IMR-90 (cell line): Measurements from ENCODE around the gene MAEL. TPM values are rescaled to one million over a fixed set of nuclear protein-coding genes. Genes with fewer than 3 reads are reported as not detected.

ENCODE experiments used
- ATAC-seq: fragments of 200-7000 bp; cut with Tn5 transposase; 2 replicates; pipeline ENCODE4 v1.9.1; 2020; ENCODE audit warnings: low read depth, mild to moderate bottlenecking, moderate library complexity
- BruUV-seq: library from RNA; stranded (reverse); fragments of 400-500 nt; replicated peaks from 2 replicates; lab custom pipeline; 2021; lab: Mats Ljungman, UMichigan
- CTCF ChIA-PET: fragments of 300-600 bp; formaldehyde crosslinking; extraction: SDS; loops from one replicate; lab custom pipeline; 2021; ENCODE audit warnings: antibody characterized with exemption; lab: Yijun Ruan, JAX
- POLR2A ChIA-PET: fragments of 300-600 bp; sonication (Branson Sonifier 250); formaldehyde crosslinking; loops from one replicate; lab custom pipeline; 2022; ENCODE audit warnings: antibody characterized with exemption; ENCODE audit not compliant: unreplicated experiment; lab: Charles Lee
- DNase-seq: peaks from one replicate; pipeline ENCODE4 v3.0.0; 2013
- H2AFZ ChIP-seq: replicated peaks from 2 replicates; pipeline ENCODE3; 2013; ENCODE audit warnings: low read length, mild to moderate bottlenecking; ENCODE audit not compliant: poor library complexity
- H2AK5ac ChIP-seq: 2 replicates; pipeline ENCODE4 v1.6.1; 2013; ENCODE audit warnings: low read depth, low read length, inconsistent platforms
- H2AK9ac ChIP-seq: replicated peaks from 2 replicates; pipeline ENCODE3; 2013; ENCODE audit warnings: mild to moderate bottlenecking, low read depth, low read length, moderate library complexity; ENCODE audit not compliant: poor library complexity
- H2BK120ac ChIP-seq: 2 replicates; pipeline ENCODE4 v1.6.1; 2013; ENCODE audit warnings: low read depth, low read length, inconsistent platforms
- H2BK15ac ChIP-seq: 3 replicates; pipeline ENCODE4 v1.6.1; 2013; ENCODE audit warnings: low read depth, low read length, inconsistent platforms
- H2BK20ac ChIP-seq: 2 replicates; pipeline ENCODE4 v1.6.1; 2013; ENCODE audit warnings: low read depth, mild to moderate bottlenecking, inconsistent platforms, low read length, moderate library complexity
- H2BK5ac ChIP-seq: 2 replicates; pipeline ENCODE4 v1.6.1; 2013; ENCODE audit warnings: mild to moderate bottlenecking, low read depth, low read length, inconsistent platforms; ENCODE audit not compliant: poor library complexity, severe bottlenecking
- H3K14ac ChIP-seq: replicated peaks from 2 replicates; pipeline ENCODE4 v1.6.1; 2013; ENCODE audit warnings: low read depth, low read length, inconsistent platforms
- H3K18ac ChIP-seq: 2 replicates; pipeline ENCODE4 v1.6.1; 2013; ENCODE audit warnings: low read depth, low read length, control low read depth
- H3K23ac ChIP-seq: 2 replicates; pipeline ENCODE4 v1.6.1; 2013; ENCODE audit warnings: low read depth, low read length, inconsistent platforms
- H3K27ac ChIP-seq: 2 replicates; pipeline ENCODE4 v1.5.1; 2013; ENCODE audit warnings: mild to moderate bottlenecking, control low read depth, low read length; ENCODE audit not compliant: insufficient read depth
- H3K27me3 ChIP-seq: 2 replicates; pipeline ENCODE4 v1.6.1; 2013; ENCODE audit warnings: low read length; ENCODE audit not compliant: control insufficient read depth, insufficient read depth
- H3K36me3 ChIP-seq: 2 replicates; pipeline ENCODE4 v1.6.1; 2013; ENCODE audit warnings: low read length, mixed read lengths; ENCODE audit not compliant: control insufficient read depth, insufficient read depth
- H3K4ac ChIP-seq: 2 replicates; pipeline ENCODE4 v1.6.1; 2013; ENCODE audit warnings: low read depth, low read length, inconsistent platforms
- H3K4me1 ChIP-seq: 2 replicates; pipeline ENCODE4 v1.6.1; 2013; ENCODE audit warnings: low read length, mixed read lengths; ENCODE audit not compliant: control insufficient read depth, insufficient read depth
- H3K4me2 ChIP-seq: 2 replicates; pipeline ENCODE4 v1.6.1; 2013; ENCODE audit warnings: low read depth, mild to moderate bottlenecking, control low read depth, low read length, moderate library complexity
- H3K4me3 ChIP-seq: 2 replicates; pipeline ENCODE4 v1.5.1; 2013; ENCODE audit warnings: low read depth, mild to moderate bottlenecking, control low read depth, low read length, moderate library complexity; ENCODE audit not compliant: insufficient read depth
- H3K56ac ChIP-seq: 2 replicates; pipeline ENCODE4 v1.6.1; 2013; ENCODE audit warnings: low read length, inconsistent platforms; ENCODE audit not compliant: insufficient read depth; ENCODE audit errors: extremely low read depth
- H3K79me1 ChIP-seq, 2 experiments: 2 replicates each; pipeline ENCODE4 v1.6.1; 2013; ENCODE audit warnings: low read length in 2 of 2, inconsistent platforms in 1 of 2, low read depth in 1 of 2
- H3K9ac ChIP-seq: 2 replicates; pipeline ENCODE4 v1.6.1; 2013; ENCODE audit warnings: low read depth, low read length, control low read depth
- H3K9me1 ChIP-seq: 2 replicates; pipeline ENCODE4 v1.6.1; 2013; ENCODE audit warnings: low read length, inconsistent platforms; ENCODE audit not compliant: insufficient read depth
- H3K9me3 ChIP-seq: 2 replicates; pipeline ENCODE4 v1.6.1; 2013; ENCODE audit warnings: low read length; ENCODE audit not compliant: control insufficient read depth, insufficient read depth
- H4K20me1 ChIP-seq: 2 replicates; pipeline ENCODE4 v1.6.1; 2013; ENCODE audit warnings: low read length, inconsistent platforms; ENCODE audit not compliant: insufficient read depth
- H4K5ac ChIP-seq: 2 replicates; pipeline ENCODE4 v1.6.1; 2013; ENCODE audit warnings: mild to moderate bottlenecking, low read depth, low read length, control low read depth
- H4K8ac ChIP-seq, 2 experiments: 2 replicates each; pipeline ENCODE4 v1.6.1; 2013; ENCODE audit warnings: low read depth in 2 of 2, low read length in 2 of 2, control low read depth in 1 of 2, inconsistent platforms in 1 of 2
- H4K91ac ChIP-seq: 2 replicates; pipeline ENCODE4 v1.6.1; 2013; ENCODE audit warnings: low read depth, low read length, inconsistent platforms; ENCODE audit not compliant: insufficient read depth
- BHLHE40 ChIP-seq: fragments of 150-350 bp; IDR thresholded peaks from 2 replicates; pipeline ENCODE4 v1.6.1; 2016; ENCODE audit warnings: mild to moderate bottlenecking, low read depth, low read length
- CEBPB ChIP-seq: IDR thresholded peaks from 2 replicates; pipeline ENCODE4 v1.6.1; 2012; ENCODE audit warnings: low read depth, low read length, improper control_type of control experiment
- CHD1 ChIP-seq: IDR thresholded peaks from 2 replicates; pipeline ENCODE4 v1.6.1; 2012; ENCODE audit warnings: low read depth, low read length, improper control_type of control experiment
- FOS ChIP-seq: fragments of 150-350 bp; IDR thresholded peaks from 2 replicates; pipeline ENCODE4 v1.6.1; 2016; ENCODE audit warnings: low read depth, low read length
- MAFK ChIP-seq: IDR thresholded peaks from 2 replicates; pipeline ENCODE4 v1.6.1; 2012; ENCODE audit warnings: low read depth, low read length, improper control_type of control experiment
- MAZ ChIP-seq: IDR thresholded peaks from 2 replicates; pipeline ENCODE4 v1.6.1; 2012; ENCODE audit warnings: low read depth, mild to moderate bottlenecking, low read length, improper control_type of control experiment, moderate library complexity, borderline replicate concordance
- MXI1 ChIP-seq: IDR thresholded peaks from 2 replicates; pipeline ENCODE4 v1.6.1; 2012; ENCODE audit warnings: low read depth, mild to moderate bottlenecking, low read length, moderate library complexity, borderline replicate concordance
- NFE2L2 ChIP-seq: fragments of 150-350 bp; IDR thresholded peaks from 2 replicates; pipeline ENCODE4 v1.6.1; 2016; ENCODE audit warnings: low read depth, mild to moderate bottlenecking, low read length
- POLR2A ChIP-seq: IDR thresholded peaks from 2 replicates; pipeline ENCODE4 v1.6.1; 2012; ENCODE audit warnings: mild to moderate bottlenecking, low read depth, low read length
- RAD21 ChIP-seq: IDR thresholded peaks from 2 replicates; pipeline ENCODE4 v1.6.1; 2012; ENCODE audit warnings: low read length, improper control_type of control experiment
- RFX5 ChIP-seq: IDR thresholded peaks from 2 replicates; pipeline ENCODE4 v1.8.0; 2012; ENCODE audit warnings: low read depth, mild to moderate bottlenecking, low read length, moderate library complexity
- SMC3 ChIP-seq: fragments of 150-350 bp; IDR thresholded peaks from 2 replicates; pipeline ENCODE4 v1.6.1; 2016; ENCODE audit warnings: low read depth, mild to moderate bottlenecking, antibody characterized with exemption, low read length, moderate library complexity
- WGBS, 2 experiments: methylation state at CpG; one replicate each; pipeline versions ENCODE4 v1.1.5 to v1.1.7; 2013; ENCODE audit warnings: missing lambda C conversion rate in 2 of 2; ENCODE audit not compliant: insufficient read length in 1 of 2; ENCODE audit errors: extremely low coverage in 2 of 2; 5-methylcytosine and 5-hydroxymethylcytosine counted together
- dilution Hi-C: fragments of 300-500 bp; cut with HindIII; formaldehyde crosslinking; loops from one replicate; pipeline ENCODE4 v1.14.3; 2018; ENCODE audit warnings: low sequenced_read_pairs; ENCODE audit not compliant: unreplicated experiment
- in situ Hi-C: fragments of 300-500 bp; cut with MboI; formaldehyde crosslinking; loops from 3 replicates; pipeline ENCODE4 v1.14.3; 2019; ENCODE audit warnings: low sequenced_read_pairs, inconsistent platforms, mixed read lengths
- intact Hi-C: fragments of 100-400 bp; cut with micrococcal nuclease; formaldehyde crosslinking; loops from 2 replicates; pipeline ENCODE4 v1.10.0; 2022
- polyA plus RNA-seq, 3 experiments: library from polyadenylated mRNA; depleted of rRNA; stranded (reverse); fragments of >200 nt; gene quantifications; 2 replicates each; pipeline ENCODE4 v1.2.3, GENCODE V29; 2012; ENCODE audit warnings: low replicate concordance in 1 of 3
- total RNA-seq: library from RNA; depleted of rRNA; stranded (reverse); fragments of >200 nt; gene quantifications from 2 replicates; pipeline ENCODE4 v1.2.3, GENCODE V29; 2012
- TF ChIP-seq, protein P1 (sequence below): fragments of 150-350 bp; IDR thresholded peaks from 2 replicates; pipeline ENCODE4 v1.6.1; 2017; ENCODE audit warnings: mild to moderate bottlenecking, antibody characterized with exemption, low read length, low read depth
- TF ChIP-seq, protein P2 (sequence below): fragments of 150-350 bp; IDR thresholded peaks from 2 replicates; pipeline ENCODE4 v1.6.1; 2016; ENCODE audit warnings: low read depth, mild to moderate bottlenecking, low read length, moderate library complexity, borderline replicate concordance

MAEL gene
- total and polyA plus RNA-seq, 2 of the 4 experiments (the other 2 are of a cell fraction) = not detected

DNA sequence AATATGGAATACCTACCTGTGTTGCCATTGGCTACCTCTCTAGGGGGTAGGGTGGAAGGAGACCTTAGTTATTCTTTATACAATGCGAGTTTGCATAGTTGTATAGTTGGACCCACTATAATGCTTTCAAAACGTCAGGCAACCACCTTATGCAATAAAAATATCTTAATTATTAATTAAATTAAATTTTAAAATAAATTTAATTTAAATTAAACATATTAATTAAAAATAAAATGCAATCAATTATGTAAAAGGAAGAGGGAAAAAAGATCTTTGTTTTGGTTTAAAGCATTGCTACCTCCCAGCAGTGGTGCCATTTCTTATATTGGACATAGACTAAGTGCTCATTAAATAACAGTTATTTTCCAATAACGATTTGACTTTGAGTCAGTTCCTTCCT lies 78.8 kb downstream of the MAEL start:
- DNase-seq = no peak
- dilution Hi-C loops = no loop called here
- no TSS peak for BruUV-seq

More for the DNA sequence above, 78.8 kb downstream of the MAEL start:
- Histone ChIP-seq H3K18ac (no peak overlapping the region), H2BK120ac (no peak overlapping the region), H2AFZ (no peak overlapping the region), H3K23ac (no peak overlapping the region), H3K27me3 (peaks cover 15% of the 10 kb centered on the region), H2BK20ac (no peak overlapping the region), H4K8ac (no peak overlapping the region), H4K20me1 (no peaks in the 10 kb centered on the region), H3K4ac (no peak overlapping the region), H2AK5ac (no peak overlapping the region), H2BK15ac (no peak overlapping the region), H3K9ac (no peak overlapping the region), H4K5ac (no peak overlapping the region), H3K9me1 (no peaks in the 10 kb centered on the region), H3K27ac (no peak overlapping the region), H3K36me3 (no peaks in the 10 kb centered on the region), H3K14ac (no peak overlapping the region), H4K91ac (no peak overlapping the region), H3K56ac (no peak overlapping the region), H2BK5ac (no peak overlapping the region), H3K4me3 (no peak overlapping the region), H3K79me1 (no peaks in the 10 kb centered on the region), H3K9me3 (no peaks in the 10 kb centered on the region), H2AK9ac (no peak overlapping the region), H3K4me1 (no peaks in the 10 kb centered on the region), H3K4me2 (no peak overlapping the region)
- in situ Hi-C loops (loop anchor here (5.0 to 10.0 kb wide), 2 partner anchors 379 to 467 kb away; no protein-coding TSS in a partner anchor), intact Hi-C loops (loop anchor here (5.0 kb wide), 2 partner anchors 154 to 619 kb away; partner anchors contain the start of gene POU2F1)
- TF ChIP-seq FOS = no peak
- TF ChIP-seq BHLHE40 = no peak
- TF ChIP-seq RAD21 = no peak
- no peak for TF ChIP-seq CHD1
- no peak for TF ChIP-seq POLR2A
- TF ChIP-seq SMC3 = no peak
- TF ChIP-seq RFX5 = no peak
- no peak for TF ChIP-seq CEBPB
- no peak for TF ChIP-seq MAFK
- TF ChIP-seq, protein P1, sequence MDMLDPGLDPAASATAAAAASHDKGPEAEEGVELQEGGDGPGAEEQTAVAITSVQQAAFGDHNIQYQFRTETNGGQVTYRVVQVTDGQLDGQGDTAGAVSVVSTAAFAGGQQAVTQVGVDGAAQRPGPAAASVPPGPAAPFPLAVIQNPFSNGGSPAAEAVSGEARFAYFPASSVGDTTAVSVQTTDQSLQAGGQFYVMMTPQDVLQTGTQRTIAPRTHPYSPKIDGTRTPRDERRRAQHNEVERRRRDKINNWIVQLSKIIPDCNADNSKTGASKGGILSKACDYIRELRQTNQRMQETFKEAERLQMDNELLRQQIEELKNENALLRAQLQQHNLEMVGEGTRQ = no peak
- TF ChIP-seq MXI1 = no peak
- no peak for TF ChIP-seq MAZ
- TF ChIP-seq NFE2L2 = no peak
- TF ChIP-seq, protein P2, sequence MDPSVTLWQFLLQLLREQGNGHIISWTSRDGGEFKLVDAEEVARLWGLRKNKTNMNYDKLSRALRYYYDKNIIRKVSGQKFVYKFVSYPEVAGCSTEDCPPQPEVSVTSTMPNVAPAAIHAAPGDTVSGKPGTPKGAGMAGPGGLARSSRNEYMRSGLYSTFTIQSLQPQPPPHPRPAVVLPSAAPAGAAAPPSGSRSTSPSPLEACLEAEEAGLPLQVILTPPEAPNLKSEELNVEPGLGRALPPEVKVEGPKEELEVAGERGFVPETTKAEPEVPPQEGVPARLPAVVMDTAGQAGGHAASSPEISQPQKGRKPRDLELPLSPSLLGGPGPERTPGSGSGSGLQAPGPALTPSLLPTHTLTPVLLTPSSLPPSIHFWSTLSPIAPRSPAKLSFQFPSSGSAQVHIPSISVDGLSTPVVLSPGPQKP = no peak
- ChIA-PET CTCF (no interaction called here), POLR2A (no interaction called here)
- ATAC-seq = no peak
- no CpG with 5 or more reads among the region's 3 CpGs for WGBS, 2 experiments
